ENCODE measurements around the gene RFX2.

DNA sequence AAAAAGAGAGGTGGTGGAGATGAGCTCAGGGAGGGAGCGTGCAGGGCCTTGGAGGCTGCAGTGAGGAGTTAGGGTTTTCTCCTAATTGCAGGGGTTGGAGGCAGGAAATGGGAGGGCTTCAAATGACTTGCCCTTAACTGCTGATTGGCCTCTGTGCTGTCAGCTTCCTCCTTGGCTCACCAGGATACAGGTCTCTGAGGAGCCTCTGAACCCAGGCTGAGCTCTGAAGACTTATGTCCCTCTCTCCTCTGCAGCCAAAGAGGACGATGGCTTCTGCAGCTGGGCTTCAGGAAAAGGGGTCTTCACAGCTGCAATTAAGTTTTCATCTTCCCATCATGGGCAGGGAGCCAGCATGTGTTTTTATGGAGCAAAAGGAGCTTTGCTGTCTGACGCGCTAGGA lies 125.7 kb downstream of the RFX2 start:
- TF ChIP-seq CTCF (conservative IDR thresholded peaks at IDR 0.05; ENCODE audit: low read length) (no peak), EZH2phosphoT487 (IDR thresholded peaks at IDR 0.05; ENCODE audit: borderline replicate concordance) (no peak)

All from Loucy (cell line).